HEK293 (cell line): ENCODE measurements around the gene PPARA.

ENCODE experiments used
- CTCF ChIP-seq: fragments of 450-650 bp; formaldehyde crosslinking; IDR thresholded peaks from 2 replicates; pipeline ENCODE4 v1.5.1; 2016; ENCODE audit warnings: missing biosample characterization, missing genetic modification characterization
- ZNF302 ChIP-seq: fragments of 450-650 bp; formaldehyde crosslinking; IDR thresholded peaks from 2 replicates; pipeline ENCODE4 v1.5.1; 2016; ENCODE audit warnings: missing biosample characterization, missing genetic modification characterization, low read depth
- ZNF416 ChIP-seq: fragments of 450-650 bp; formaldehyde crosslinking; IDR thresholded peaks from 2 replicates; pipeline ENCODE4 v1.5.1; 2016; ENCODE audit warnings: missing biosample characterization, missing genetic modification characterization
- ZNF837 ChIP-seq: fragments of 450-650 bp; formaldehyde crosslinking; IDR thresholded peaks from 2 replicates; pipeline ENCODE4 v1.5.1; 2016; ENCODE audit warnings: missing biosample characterization, missing genetic modification characterization
- TF ChIP-seq, protein P1 (sequence below): fragments of 450-650 bp; formaldehyde crosslinking; IDR thresholded peaks from 2 replicates; pipeline ENCODE4 v1.5.1; 2017; ENCODE audit warnings: missing biosample characterization, missing genetic modification characterization

DNA sequence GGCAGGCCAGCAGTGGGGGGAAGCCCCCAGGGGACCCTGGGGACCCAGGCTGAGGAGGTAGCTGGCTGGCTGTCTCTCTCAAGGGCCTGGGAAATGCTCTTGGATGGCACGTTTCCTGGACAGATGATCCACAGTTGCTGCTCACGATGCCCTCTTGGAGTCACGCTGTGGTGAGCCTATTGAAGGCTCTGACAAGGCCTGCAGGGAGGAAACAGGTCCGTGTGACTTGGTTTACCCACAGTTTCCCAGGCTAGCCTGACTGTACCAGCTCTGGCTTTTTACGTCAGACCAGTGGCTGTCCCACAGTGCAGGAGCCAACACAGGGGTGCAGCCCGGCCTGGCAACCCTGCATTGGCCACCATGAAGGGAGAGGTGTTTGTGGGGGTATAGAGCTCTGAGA, 29.2 kb upstream of the PPARA start:
- TF ChIP-seq ZNF416 (tag by site-specific recombination) = no peak
- no peak for TF ChIP-seq ZNF837 (tag by site-specific recombination)
- no peak for TF ChIP-seq CTCF
- TF ChIP-seq, protein P1, sequence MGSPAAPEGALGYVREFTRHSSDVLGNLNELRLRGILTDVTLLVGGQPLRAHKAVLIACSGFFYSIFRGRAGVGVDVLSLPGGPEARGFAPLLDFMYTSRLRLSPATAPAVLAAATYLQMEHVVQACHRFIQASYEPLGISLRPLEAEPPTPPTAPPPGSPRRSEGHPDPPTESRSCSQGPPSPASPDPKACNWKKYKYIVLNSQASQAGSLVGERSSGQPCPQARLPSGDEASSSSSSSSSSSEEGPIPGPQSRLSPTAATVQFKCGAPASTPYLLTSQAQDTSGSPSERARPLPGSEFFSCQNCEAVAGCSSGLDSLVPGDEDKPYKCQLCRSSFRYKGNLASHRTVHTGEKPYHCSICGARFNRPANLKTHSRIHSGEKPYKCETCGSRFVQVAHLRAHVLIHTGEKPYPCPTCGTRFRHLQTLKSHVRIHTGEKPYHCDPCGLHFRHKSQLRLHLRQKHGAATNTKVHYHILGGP (tag by site-specific recombination) = no peak
- TF ChIP-seq ZNF302 = no peak
